H7 (cell line): ENCODE data around the gene DYNC1LI2. TPM values are rescaled to one million over a fixed set of nuclear protein-coding genes. Genes with fewer than 3 reads are reported as not detected.

ENCODE experiments used
- DNase-seq: peaks from one replicate; pipeline ENCODE4 v3.0.0; 2012
- H3K27me3 ChIP-seq: 2 replicates; pipeline ENCODE4 v1.6.0; 2011; ENCODE audit warnings: mild to moderate bottlenecking, low read length; ENCODE audit not compliant: control insufficient read depth, insufficient read depth
- H3K36me3 ChIP-seq: replicated peaks from 2 replicates; pipeline ENCODE4 v1.5.1; 2011; ENCODE audit warnings: low read length; ENCODE audit not compliant: control insufficient read depth, insufficient read depth
- H3K4me3 ChIP-seq: 2 replicates; pipeline ENCODE4 v1.5.1; 2011; ENCODE audit warnings: low read depth, mild to moderate bottlenecking, control low read depth, low read length, moderate library complexity; ENCODE audit not compliant: insufficient read depth
- total RNA-seq: library from RNA; depleted of rRNA; stranded (reverse); fragments of >200 nt; shearing (Covaris generic); gene quantifications from 2 replicates; pipeline ENCODE4 v1.2.3, GENCODE V29; 2014

DYNC1LI2 gene
- total RNA-seq, 1 experiment from 2014 or later, result 52.9 TPM

DNA sequence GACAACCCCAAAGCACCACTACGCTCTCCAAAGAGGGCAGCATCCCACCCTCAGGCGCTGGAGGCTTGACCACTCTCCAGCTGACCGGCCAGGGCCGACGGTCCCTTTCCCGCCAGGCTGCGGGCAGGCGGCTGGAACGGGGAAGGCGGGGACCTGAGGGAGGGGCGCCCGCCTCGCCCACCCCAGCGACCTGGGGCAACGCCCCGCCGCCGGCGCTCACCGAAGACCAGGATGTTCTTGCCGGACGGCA, 431 bp downstream of the DYNC1LI2 start:
- peaks cover 2% of the 10 kb centered on the region; the same call in 1 of the 2 replicates for H3K27me3 ChIP-seq
- H3K36me3 ChIP-seq, result peaks cover 21% of the 10 kb centered on the region
- H3K4me3 ChIP-seq, result peak overlapping the region; percentile 98
- peak; percentile 84 for DNase-seq

DNA sequence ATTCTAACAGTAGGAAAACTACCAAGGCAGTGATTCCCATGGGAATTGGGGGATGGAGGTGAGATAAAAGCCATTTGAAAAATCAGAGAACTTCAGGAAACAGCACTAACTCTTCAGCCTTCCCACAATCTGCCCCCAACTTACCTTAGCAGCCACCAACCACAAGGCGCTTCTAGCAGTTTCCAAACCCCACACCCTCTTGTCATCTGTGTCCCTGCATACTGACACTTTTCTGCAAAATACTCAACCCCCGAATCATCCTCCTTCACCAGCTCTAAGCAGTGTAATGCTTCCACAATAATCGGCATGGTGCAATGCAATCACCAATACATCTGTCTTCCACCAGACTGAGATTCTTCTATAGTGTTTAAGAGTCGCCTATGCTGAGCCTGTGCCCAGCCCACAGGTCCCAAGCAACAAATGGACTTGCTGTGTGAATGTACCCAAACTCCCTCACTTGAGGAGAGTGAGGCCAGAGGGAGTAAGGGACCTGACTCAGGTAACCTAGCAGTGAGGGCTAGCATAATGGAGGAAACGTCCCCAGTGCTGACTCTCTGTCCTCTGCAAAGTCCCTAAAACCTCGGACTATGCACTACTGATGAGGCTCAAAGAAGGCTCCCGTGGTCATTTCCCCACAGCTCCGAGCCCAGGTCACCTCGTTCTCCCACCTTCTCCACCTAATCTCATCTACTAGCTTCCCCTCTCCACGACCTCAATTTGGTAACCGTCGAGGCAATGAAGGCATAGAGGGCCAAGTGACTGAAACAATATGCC, 943 bp downstream of the DYNC1LI2 start:
- Histone ChIP-seq H3K36me3 (peaks cover 21% of the 10 kb centered on the region), H3K27me3 (peaks cover 2% of the 10 kb centered on the region; the same call in 1 of the 2 replicates), H3K4me3 (peak overlapping the region; percentile 98)
- DNase-seq, result no peak

DNA sequence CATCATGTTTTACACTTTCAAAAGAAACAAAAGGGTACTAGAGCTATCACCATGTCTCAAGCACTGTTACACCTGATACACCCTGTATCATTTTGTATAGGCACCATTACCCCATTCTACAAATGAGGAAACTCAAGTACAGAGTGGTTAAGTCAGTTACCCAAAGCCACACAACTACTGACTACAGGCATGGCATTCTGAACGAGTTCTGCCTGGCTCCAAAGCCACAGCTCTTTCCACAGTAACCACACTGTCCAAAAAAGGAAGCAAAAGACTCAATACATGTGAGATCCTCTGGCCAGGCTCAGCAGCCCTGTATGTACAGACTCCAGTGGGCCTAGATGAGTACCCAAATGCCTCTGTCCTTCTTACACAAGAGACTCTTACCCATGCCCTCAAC, 4.7 kb downstream of the DYNC1LI2 start:
- Histone ChIP-seq H3K36me3 (peaks cover 34% of the 10 kb centered on the region), H3K27me3 (no peaks in the 10 kb centered on the region), H3K4me3 (no peak overlapping the region)
- no peak for DNase-seq

DNA sequence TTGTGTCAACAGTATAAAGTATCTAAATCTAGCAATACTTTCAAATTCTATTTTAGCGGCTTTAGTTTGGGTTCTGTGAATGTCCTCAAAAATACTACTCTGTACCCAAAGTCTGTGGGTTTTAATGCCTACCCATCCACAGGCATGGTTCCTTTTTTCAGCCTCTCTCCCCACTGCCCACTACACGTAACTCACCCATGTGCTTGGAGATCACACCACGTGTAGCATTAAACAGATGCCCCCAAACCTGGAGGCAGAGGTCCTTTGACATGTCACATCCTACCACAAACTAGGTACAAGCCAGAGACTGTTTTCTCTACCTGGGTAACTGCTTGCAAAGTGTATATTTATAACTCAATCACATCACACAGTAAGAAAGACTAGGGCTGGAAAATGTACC, 5.4 kb downstream of the DYNC1LI2 start:
- peaks cover 38% of the 10 kb centered on the region for H3K36me3 ChIP-seq
- H3K4me3 ChIP-seq, result no peak overlapping the region
- H3K27me3 ChIP-seq, result no peaks in the 10 kb centered on the region
- no peak for DNase-seq

DNA sequence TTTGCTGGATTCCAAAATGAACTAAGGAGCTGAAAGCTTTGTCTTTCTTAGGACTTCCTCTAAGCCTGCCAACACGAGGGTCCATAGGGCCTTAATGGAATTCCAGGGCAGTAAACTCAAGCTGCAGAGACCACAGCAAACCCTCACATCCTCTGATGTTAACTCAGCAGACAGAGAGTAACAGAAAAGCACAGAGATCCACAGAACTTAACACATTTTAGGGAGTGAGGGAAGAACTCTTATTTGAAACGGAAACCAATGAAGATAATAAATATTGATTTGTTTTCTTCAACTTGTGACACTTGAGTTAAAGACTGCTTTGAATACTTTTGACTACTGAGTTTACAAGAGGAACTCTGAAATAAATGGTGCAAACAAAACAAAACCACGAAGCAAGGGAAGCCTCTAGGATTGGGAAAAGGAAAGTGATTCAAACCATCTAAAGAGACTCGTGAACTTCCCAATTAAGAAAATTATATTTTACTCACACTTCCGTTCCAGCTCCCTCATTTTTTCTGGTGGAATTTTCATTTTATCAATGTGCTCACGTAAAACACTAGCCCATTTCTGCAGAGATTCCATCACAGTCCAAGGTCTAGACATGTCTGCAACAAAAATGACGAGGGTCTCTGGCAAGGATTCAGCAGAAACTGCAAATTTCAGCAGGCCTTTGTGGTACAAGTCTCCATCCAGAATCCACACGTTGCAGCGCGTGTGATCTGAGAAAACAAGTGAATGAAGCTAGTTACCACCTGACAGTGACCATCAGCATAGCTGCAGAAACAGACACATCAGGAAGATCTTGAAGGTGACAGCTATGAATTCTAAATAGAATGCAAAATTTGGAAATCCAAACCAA, 9.2 kb downstream of the DYNC1LI2 start:
- Histone ChIP-seq H3K36me3 (peaks cover 40% of the 10 kb centered on the region), H3K27me3 (no peaks in the 10 kb centered on the region), H3K4me3 (no peak overlapping the region)
- DNase-seq, result no peak

DNA sequence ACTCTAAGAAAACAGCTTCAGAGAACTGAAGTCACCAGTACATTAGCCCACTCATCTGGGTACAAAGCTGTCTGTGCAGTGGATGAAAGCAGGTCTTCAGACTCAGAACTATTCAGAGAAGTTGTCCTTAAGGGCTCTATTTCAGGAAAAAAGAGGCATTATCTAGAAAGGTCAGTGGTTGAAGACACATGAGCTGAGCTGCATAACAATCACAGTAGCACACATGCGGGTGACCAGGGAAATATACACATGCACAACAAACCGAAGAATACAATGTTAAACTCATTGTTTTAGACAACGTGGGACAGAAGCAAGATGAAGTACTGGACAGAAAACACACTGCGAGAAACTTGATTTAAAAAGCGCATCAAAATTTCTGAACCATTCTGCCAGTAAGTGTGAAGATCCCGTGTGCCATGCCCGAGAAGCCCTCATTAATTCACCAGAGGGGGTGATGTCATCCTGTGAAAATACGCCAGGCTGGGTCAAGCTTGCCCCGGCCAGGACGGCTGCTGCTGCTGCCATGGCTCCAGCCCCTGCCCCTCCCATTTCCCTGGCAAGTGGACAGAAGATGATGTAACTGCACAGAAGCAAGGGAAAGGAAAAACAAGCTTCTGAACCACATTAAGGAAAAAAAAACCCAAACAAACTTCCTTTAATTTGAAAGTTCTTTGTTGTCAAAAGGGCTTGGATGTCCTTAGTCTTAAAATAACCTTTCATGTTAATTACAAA, 10.1 kb downstream of the DYNC1LI2 start:
- no peak for DNase-seq
- Histone ChIP-seq H3K4me3 (no peak overlapping the region), H3K27me3 (no peaks in the 10 kb centered on the region), H3K36me3 (peaks cover 39% of the 10 kb centered on the region)

- Histone ChIP-seq H3K27me3 (no peaks in the 10 kb centered on the region), H3K36me3 (peaks cover 44% of the 10 kb centered on the region), H3K4me3 (no peak overlapping the region)
- no peak for DNase-seq
These were observed 10.9 kb downstream of the DYNC1LI2 start for GRCh38 chr16:66740533-66740932.

DNA sequence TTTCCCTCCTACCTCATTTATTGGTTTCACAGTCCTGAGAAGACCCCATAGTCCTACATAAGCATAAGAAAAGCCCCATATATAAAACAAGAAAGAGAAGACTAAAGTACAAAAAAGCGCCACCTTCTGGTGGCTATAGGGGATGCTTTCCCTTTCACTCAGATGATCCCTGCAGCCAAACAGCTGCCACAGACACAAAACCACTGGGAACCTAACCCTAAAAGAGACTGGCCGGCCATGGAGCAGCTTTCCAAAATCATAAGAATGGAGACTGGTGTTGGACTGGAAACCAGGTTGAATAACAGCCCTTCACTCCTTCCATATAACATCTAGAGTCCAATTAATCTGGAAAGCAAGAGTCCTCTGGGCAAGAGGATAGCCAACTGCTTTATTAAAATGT, 11.4 kb downstream of the DYNC1LI2 start:
- Histone ChIP-seq H3K27me3 (no peaks in the 10 kb centered on the region), H3K4me3 (no peak overlapping the region), H3K36me3 (peaks cover 43% of the 10 kb centered on the region)
- peak; percentile 79 for DNase-seq

- Histone ChIP-seq H3K36me3 (peaks cover 41% of the 10 kb centered on the region), H3K4me3 (no peak overlapping the region)
These were observed 15.5 kb downstream of the DYNC1LI2 start for GRCh38 chr16:66735891-66736290.

DNA sequence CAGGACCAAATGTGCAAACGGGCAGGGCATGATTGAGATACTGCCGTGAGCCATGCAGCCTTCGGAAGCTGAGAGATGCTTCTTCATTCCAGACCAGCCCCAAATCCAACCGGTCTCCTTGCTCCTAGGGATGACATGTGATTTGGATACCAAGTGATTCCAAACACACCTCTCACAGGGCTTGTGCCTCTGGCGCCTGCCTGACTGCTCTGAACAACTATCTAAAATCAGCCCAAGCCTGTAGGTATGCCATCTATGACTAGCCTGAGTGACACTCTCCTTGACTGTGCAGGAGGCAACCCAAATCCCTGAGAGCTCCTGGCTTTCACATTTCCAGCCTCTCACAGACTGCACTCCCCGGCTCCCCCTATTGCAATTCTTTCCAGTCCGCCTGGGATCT, 20.3 kb downstream of the DYNC1LI2 start:
- peaks cover 45% of the 10 kb centered on the region for H3K36me3 ChIP-seq
- no peaks in the 10 kb centered on the region for H3K27me3 ChIP-seq
- no peak for DNase-seq
- H3K4me3 ChIP-seq, result no peak overlapping the region

More at GRCh38 chr16:66735891-66736290, 15.5 kb downstream of the DYNC1LI2 start:
- no peaks in the 10 kb centered on the region for H3K27me3 ChIP-seq
- DNase-seq, result no peak

- DNase-seq, result no peak
- H3K27me3 ChIP-seq, result no peaks in the 10 kb centered on the region
- peaks cover 50% of the 10 kb centered on the region for H3K36me3 ChIP-seq
These were observed 22.6 kb downstream of the DYNC1LI2 start for GRCh38 chr16:66728804-66729203.

DNA sequence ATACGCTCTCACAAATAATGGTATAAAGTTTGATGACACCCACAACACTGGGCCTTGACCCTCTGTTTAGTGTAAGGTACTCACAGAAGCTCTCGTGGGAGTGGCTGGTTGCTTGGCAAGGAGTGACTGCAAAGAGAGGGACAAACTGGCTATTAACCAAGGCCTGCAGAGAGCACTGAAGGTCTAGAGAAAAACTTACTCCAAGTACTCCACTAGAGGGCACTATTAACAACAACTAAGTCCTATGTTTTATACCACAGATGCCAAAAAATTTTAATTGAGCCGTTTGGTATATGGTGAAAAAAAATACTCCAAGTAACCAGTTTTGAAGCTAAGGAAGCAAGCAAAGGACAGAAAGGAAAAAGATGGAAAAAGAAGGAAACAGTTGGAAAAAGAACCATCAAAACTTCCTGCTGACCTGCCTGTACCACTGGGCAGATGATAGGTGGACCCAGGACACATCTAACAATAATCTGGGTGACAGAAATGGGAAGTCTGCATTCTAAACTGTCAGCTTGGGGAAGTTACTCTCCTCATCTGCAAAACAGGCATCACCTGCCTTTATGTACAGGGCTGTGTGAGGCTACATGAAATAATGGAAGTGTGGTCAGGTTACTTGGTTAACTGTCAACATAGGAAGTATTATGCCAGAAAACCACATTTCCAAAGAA, 23.2 kb downstream of the DYNC1LI2 start:
- Histone ChIP-seq H3K4me3 (no peak overlapping the region), H3K36me3 (peaks cover 52% of the 10 kb centered on the region), H3K27me3 (no peaks in the 10 kb centered on the region)
- DNase-seq, result peak; percentile 57

More at GRCh38 chr16:66728804-66729203, 22.6 kb downstream of the DYNC1LI2 start:
- H3K4me3 ChIP-seq, result no peak overlapping the region

DNA sequence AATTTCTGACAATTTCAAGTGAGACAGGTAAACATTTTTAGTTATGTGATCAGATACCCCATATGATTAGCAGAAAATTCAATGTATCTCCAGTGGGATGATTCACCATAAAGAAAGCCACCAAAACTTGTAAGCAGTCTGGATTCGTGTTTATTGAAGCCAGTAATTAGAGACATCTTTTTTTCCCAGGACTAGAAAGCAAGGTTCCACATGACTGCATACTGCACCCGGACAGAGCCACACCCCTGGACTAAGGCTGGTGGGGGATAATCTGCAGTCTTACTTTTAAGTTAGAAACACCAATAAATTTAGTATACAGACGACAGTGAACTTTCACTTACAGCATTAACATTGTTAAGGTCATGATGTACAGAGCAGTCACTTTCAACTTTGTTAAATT, 30.6 kb downstream of the DYNC1LI2 start:
- no peaks in the 10 kb centered on the region for H3K27me3 ChIP-seq
- peaks cover 24% of the 10 kb centered on the region for H3K36me3 ChIP-seq
- no peak for DNase-seq
- no peak overlapping the region for H3K4me3 ChIP-seq

DNA sequence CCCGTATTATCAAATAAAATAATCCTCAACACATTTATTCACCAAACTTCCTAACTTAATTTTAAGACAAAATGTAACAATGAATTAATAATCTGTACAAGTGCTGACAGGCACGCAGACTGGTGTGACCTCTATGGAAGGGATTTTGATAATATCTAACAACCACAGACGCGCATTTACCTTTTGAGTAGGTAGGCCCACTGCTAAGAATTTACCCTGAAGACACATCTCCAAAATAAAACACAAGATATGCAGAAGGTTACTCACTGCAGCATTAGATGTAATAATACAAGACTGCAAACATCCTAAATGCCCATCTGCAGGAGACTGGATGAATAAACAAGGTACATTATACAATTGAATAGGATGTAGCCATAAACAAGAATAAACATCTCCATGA, 32.2 kb downstream of the DYNC1LI2 start:
- DNase-seq, result no peak
- peaks cover 14% of the 10 kb centered on the region for H3K36me3 ChIP-seq

More for the DNA sequence above, 32.2 kb downstream of the DYNC1LI2 start:
- Histone ChIP-seq H3K27me3 (no peaks in the 10 kb centered on the region), H3K4me3 (no peak overlapping the region)
